ENCODE data around the gene GPC5. TPM values are rescaled to one million over a fixed set of nuclear protein-coding genes. Genes with fewer than 3 reads are reported as not detected.

GPC5 gene
- total RNA-seq, 3 donors from 2014 or later = 0.51 to 1.2 TPM; not detected in 1

DNA sequence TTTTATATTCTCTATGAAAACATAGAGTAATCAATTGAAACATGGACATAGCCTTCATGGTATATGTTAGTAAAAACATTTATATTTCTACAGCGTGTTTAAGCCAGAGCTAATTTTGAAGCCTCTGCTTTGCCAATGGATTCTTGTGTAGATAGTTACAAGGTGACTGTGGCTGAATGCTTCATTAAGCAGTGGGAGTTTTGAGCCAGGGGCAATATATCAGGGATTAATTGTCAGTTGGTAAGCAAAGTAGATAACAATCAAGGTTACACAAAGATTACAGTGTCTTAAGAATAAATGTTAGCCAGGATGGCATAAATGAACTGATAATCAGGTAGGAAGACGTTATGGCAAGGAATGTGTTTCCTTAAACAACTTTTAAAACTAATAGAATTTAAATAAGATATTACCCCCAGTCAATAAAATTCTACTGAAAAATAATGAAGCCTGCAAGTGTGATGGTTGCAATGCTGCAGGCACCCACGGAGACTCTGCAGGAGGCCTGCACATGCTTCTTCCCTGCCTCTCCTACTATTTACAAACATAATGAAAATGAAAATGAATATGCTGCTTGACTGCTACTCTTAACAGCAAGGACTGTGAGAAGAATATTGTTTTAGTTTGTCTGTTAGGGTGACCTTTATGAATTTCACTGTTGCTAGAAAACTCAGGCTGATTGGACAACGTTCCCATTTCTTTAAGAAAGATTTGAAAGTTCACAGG is 588.5 kb downstream of the GPC5 start:
- no peaks in the 10 kb centered on the region for H3K36me3 ChIP-seq (ENCODE audit: low read depth)
- no peak for DNase-seq

DNA sequence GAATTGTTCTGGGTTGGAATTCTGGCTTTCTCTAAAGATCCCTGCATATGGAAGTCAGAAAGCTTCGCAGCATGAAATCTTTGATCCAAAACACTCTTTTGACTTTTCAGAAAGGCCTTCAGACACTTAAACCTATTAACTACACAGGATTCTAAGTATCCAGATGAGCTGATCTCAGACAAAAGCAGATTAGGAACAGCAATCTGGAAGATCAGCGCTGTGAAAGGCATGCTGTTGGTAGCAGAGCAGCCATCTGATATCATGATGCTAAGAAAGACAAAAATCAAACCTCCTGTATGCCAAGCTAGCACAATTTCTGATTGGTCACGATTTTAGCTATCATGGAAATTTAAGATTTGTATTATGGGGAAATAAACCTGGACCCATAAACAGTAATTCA is 589.9 kb downstream of the GPC5 start:
- Histone ChIP-seq H3K9me3 (no peaks in the 10 kb centered on the region), H3K4me1 (ENCODE audit: low read depth) (no peaks in the 10 kb centered on the region), H3K4me3 (no peak overlapping the region), H3K36me3 (ENCODE audit: low read depth) (no peaks in the 10 kb centered on the region)
- TF ChIP-seq CTCF (IDR thresholded peaks at IDR 0.05) = no peak
- DNase-seq (no peak), ATAC-seq (no peak)
- intact Hi-C loops (cut with DNase I, micrococcal nuclease) = no loop called here

More for the DNA sequence above, 588.5 kb downstream of the GPC5 start:
- H3K4me3 ChIP-seq = no peak overlapping the region
- no peak for ATAC-seq
- no peaks in the 10 kb centered on the region for H3K9me3 ChIP-seq
- intact Hi-C loops (cut with DNase I, micrococcal nuclease) = no loop called here
- TF ChIP-seq CTCF (IDR thresholded peaks at IDR 0.05) = no peak
- no peaks in the 10 kb centered on the region for H3K4me1 ChIP-seq (ENCODE audit: low read depth)

DNA sequence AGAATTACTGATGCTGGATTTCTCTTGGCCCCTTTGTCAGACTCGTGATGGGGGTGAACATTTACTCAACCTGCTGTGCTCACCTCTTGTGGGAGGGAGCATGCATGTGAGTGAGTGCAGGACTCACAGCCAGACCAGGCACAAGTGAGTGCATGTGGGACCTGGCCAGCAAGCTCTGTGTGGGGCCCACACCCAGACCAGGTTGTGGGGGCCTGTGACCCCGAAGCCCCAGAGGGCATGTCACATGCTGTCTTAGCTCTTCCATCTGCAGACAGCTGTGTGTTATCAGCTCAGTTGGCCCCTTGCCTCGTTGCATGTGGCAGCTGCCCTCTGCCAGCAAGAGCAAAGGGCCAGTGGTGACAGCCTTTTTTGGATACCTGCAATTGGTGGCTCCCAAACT is 614.4 kb downstream of the GPC5 start:
- DNase-seq = no peak
- no peak for TF ChIP-seq CTCF (IDR thresholded peaks at IDR 0.05)
- ATAC-seq = no peak
- H3K36me3 ChIP-seq (ENCODE audit: low read depth) = no peaks in the 10 kb centered on the region
- intact Hi-C loops (cut with DNase I, micrococcal nuclease) = no loop called here
- H3K4me3 ChIP-seq = no peak overlapping the region
- H3K9me3 ChIP-seq = no peaks in the 10 kb centered on the region
- no peaks in the 10 kb centered on the region for H3K4me1 ChIP-seq (ENCODE audit: low read depth)

- no peak for TF ChIP-seq CTCF (IDR thresholded peaks at IDR 0.05)
- Histone ChIP-seq H3K9me3 (no peaks in the 10 kb centered on the region), H3K4me1 (ENCODE audit: low read depth) (no peaks in the 10 kb centered on the region), H3K36me3 (ENCODE audit: low read depth) (no peaks in the 10 kb centered on the region), H3K4me3 (no peak overlapping the region)
- intact Hi-C loops (cut with DNase I, micrococcal nuclease) = no loop called here
- no peak for DNase-seq
- no peak for ATAC-seq
Observed at GRCh38 chr13:92017737-92018136, 619.3 kb downstream of the GPC5 start.

- DNase-seq = no peak
- no peak for TF ChIP-seq CTCF (IDR thresholded peaks at IDR 0.05)
- no peaks in the 10 kb centered on the region for H3K4me1 ChIP-seq (ENCODE audit: low read depth)
- ATAC-seq = no peak
- H3K9me3 ChIP-seq = no peaks in the 10 kb centered on the region
- no peak overlapping the region for H3K4me3 ChIP-seq
- no peaks in the 10 kb centered on the region for H3K36me3 ChIP-seq (ENCODE audit: low read depth)
- intact Hi-C loops (cut with DNase I, micrococcal nuclease) = no loop called here
Observed at GRCh38 chr13:92028695-92029094, 630.3 kb downstream of the GPC5 start.

GRCh38 chr13:92029641-92030040 is 631.2 kb downstream of the GPC5 start:
- intact Hi-C loops (cut with DNase I, micrococcal nuclease) = no loop called here
- H3K4me3 ChIP-seq = no peak overlapping the region
- ATAC-seq (no peak), DNase-seq (no peak)
- no peaks in the 10 kb centered on the region for H3K9me3 ChIP-seq
- no peaks in the 10 kb centered on the region for H3K4me1 ChIP-seq (ENCODE audit: low read depth)
- H3K36me3 ChIP-seq (ENCODE audit: low read depth) = no peaks in the 10 kb centered on the region
- TF ChIP-seq CTCF (IDR thresholded peaks at IDR 0.05) = no peak

Measured in mucosa of descending colon (tissue), 3 donors.